MM.1S (cell line): ENCODE results near the gene NMD3.

Experiments
- EZH2 ChIP-seq: fragments of 300-600 bp; sonication (generic); optimal IDR thresholded peaks from 2 replicates; pipeline ENCODE3; 2017; ENCODE audit warnings: low read depth, mild to moderate bottlenecking, antibody characterized with exemption, low read length, mixed read lengths
- TF ChIP-seq, protein P1 (sequence below): fragments of 300-600 bp; sonication (generic); IDR thresholded peaks from 2 replicates; pipeline ENCODE4 v1.5.1; 2016; ENCODE audit warnings: antibody characterized with exemption, low read length, mixed read lengths

DNA sequence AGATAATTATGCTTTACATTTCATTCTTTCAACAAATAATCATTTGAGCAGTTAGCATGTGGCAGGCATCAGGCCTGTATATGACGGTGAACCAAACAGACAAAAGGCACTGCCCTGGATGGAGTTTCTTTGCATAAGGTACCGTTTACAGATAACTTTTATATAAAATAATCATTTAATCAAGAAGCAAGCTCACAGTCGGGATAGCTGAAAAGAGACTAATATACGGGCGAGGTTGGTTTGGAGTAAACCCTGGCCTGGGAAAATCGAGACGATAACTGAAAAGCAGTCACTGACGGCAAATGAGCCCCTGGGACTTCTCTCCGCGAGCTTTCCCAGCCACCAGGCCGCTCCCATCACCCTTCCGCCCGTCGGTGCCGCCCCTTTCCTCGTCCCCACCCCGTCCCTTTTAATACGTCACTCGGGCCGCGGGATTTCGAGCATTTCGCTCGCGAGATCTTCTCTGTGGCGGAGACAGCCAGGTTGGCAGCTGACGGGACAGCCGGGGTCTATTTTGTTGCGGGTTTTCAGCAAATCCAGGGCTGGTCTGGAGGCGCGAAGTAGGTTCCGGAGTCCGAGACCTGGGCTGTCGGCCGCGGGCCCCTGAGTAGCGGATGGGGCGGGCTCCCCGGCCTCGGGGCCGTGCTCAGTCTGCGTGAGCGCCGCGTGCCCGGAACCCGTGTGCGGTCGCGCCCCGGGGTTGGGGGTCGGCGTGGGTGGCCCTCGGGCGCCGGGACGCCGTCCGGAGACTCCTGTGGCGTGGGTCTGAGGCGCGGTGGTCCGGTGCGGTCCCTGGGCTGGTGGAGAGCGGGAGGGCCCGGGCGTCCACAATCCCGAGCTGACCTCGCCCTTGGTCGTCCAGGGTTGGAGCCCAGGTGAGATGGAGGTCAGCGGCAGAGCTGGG is at the start of gene NMD3:
- TF ChIP-seq, protein P1, sequence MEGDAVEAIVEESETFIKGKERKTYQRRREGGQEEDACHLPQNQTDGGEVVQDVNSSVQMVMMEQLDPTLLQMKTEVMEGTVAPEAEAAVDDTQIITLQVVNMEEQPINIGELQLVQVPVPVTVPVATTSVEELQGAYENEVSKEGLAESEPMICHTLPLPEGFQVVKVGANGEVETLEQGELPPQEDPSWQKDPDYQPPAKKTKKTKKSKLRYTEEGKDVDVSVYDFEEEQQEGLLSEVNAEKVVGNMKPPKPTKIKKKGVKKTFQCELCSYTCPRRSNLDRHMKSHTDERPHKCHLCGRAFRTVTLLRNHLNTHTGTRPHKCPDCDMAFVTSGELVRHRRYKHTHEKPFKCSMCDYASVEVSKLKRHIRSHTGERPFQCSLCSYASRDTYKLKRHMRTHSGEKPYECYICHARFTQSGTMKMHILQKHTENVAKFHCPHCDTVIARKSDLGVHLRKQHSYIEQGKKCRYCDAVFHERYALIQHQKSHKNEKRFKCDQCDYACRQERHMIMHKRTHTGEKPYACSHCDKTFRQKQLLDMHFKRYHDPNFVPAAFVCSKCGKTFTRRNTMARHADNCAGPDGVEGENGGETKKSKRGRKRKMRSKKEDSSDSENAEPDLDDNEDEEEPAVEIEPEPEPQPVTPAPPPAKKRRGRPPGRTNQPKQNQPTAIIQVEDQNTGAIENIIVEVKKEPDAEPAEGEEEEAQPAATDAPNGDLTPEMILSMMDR = no peak
- TF ChIP-seq EZH2 = no peak
